Nephron progenitor cell (in vitro differentiated cells): ENCODE results near the gene PRR20E.
"Not testable (repeated sequence)": the region's sequence is repeated elsewhere in the genome, so short reads cannot be mapped to it uniquely, and the experiment has no call there.

Source experiments
- DNase-seq: peaks from one replicate; pipeline ENCODE4 v3.0.0; 2021
- H3K27ac Mint-ChIP-seq: 2 replicates; pipeline ENCODE4 v1.8.0; 2021; ENCODE audit warnings: mild to moderate bottlenecking, moderate library complexity, mixed read lengths
- H3K27me3 Mint-ChIP-seq: 2 replicates; pipeline ENCODE4 v1.8.0; 2021; ENCODE audit warnings: mild to moderate bottlenecking, low read depth, mixed read lengths; ENCODE audit not compliant: poor library complexity
- H3K36me3 Mint-ChIP-seq: 2 replicates; pipeline ENCODE4 v1.8.0; 2021; ENCODE audit warnings: low read depth, mixed read lengths
- H3K4me1 Mint-ChIP-seq: 2 replicates; pipeline ENCODE4 v1.8.0; 2021; ENCODE audit warnings: mixed read lengths
- H3K4me3 Mint-ChIP-seq: 2 replicates; pipeline ENCODE4 v1.8.0; 2021; ENCODE audit warnings: mild to moderate bottlenecking, moderate library complexity, mixed read lengths
- H3K9me3 Mint-ChIP-seq: 2 replicates; pipeline ENCODE4 v1.8.0; 2021; ENCODE audit warnings: mild to moderate bottlenecking, moderate library complexity, mixed read lengths
- CTCF ChIP-seq: fragments of 200-600 bp; sonication (generic); IDR thresholded peaks from 2 replicates; pipeline ENCODE4 v1.5.0; 2021; ENCODE audit warnings: antibody characterized with exemption

PRR20E gene

GRCh38 chr13:57148106-57148505 lies 18.9 kb upstream of the PRR20E start:
- not testable (repeated sequence) for H3K27ac Mint-ChIP-seq, H3K36me3 Mint-ChIP-seq

GRCh38 chr13:57153761-57154160 lies 13.2 kb upstream of the PRR20E start, which contains the start of gene PRR20C:
Gene PRR20C, plus strand, starts transcription at chr13:57154061. Its CDS starts 387 bp downstream, at chr13:57154448.
- not testable (repeated sequence) for DNase-seq, H3K4me3 Mint-ChIP-seq, H3K27me3 Mint-ChIP-seq, H3K36me3 Mint-ChIP-seq, H3K9me3 Mint-ChIP-seq, H3K4me1 Mint-ChIP-seq, H3K27ac Mint-ChIP-seq

More at GRCh38 chr13:57148106-57148505, 18.9 kb upstream of the PRR20E start:
- not testable (repeated sequence) for H3K4me3 Mint-ChIP-seq, H3K27me3 Mint-ChIP-seq, H3K4me1 Mint-ChIP-seq, H3K9me3 Mint-ChIP-seq, DNase-seq

- DNase-seq, H3K9me3 Mint-ChIP-seq, H3K27me3 Mint-ChIP-seq, H3K36me3 Mint-ChIP-seq, H3K27ac Mint-ChIP-seq, H3K4me1 Mint-ChIP-seq, H3K4me3 Mint-ChIP-seq: not testable (repeated sequence)
Observed at GRCh38 chr13:57160332-57160731, 6.7 kb upstream of the PRR20E start, which contains the start of gene PRR20D. Gene PRR20D, plus strand, starts transcription at chr13:57160632. Its CDS starts 387 bp downstream, at chr13:57161019.

DNA sequence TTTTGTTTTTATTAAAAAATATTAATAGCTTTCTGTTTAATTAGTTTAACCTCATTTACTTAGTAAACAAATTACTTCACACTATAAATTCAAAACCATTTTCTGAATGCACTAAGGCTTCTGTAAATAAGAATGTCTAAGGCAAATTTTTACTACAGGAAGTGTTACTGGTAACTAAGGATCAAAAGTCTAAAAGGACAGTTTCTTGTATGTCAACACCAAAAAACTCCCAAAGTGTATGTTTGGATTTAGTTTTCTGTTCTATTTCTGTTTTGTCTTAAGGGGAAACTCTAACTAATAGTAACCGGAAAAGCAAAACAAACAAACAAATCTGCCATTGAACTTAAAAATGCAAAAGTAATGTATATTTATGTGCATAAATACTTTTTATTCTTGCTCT lies 24.7 kb downstream of the PRR20E start:
- no peaks in the 10 kb centered on the region for H3K27me3 Mint-ChIP-seq
- no peak for DNase-seq
- H3K9me3 Mint-ChIP-seq: no peaks in the 10 kb centered on the region
- no peak overlapping the region for H3K4me3 Mint-ChIP-seq
- TF ChIP-seq CTCF: no peak
- no peak overlapping the region for H3K27ac Mint-ChIP-seq
- H3K36me3 Mint-ChIP-seq: no peaks in the 10 kb centered on the region
- no peaks in the 10 kb centered on the region for H3K4me1 Mint-ChIP-seq

DNA sequence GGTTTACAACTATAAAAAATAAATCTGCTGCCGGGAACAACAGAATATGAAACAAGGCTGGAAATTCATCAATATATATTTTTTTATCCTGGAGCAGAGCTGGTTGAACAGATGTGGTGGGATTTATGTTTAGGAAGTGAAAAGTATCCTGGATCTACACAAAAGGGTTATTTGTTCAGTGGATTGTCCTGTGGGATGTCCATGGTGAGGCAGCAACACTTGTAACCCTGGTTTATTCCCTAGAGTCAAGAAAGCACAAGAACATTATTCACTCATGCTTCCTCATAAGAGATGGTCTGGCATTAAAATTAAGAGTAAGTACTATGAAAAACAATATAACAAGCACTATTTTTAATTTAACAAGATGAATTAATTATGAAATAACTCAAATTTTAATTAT lies 46.0 kb downstream of the PRR20E start:
- DNase-seq: no peak
- Mint-ChIP-seq H3K27ac (no peak overlapping the region), H3K4me3 (no peak overlapping the region), H3K36me3 (no peaks in the 10 kb centered on the region), H3K27me3 (peaks cover 3% of the 10 kb centered on the region), H3K9me3 (no peaks in the 10 kb centered on the region), H3K4me1 (no peaks in the 10 kb centered on the region)
- TF ChIP-seq CTCF: no peak
